Stimulated activated naive CD4-positive, alpha-beta T cell treated with Interleukin-2 at 50 U/mL for 16 hours (primary cell): ENCODE measurements around the gene PAX4.
A peak's percentile ranks its signal among the peaks of the same experiment; 100 is the strongest.

Experiments used
- DNase-seq: peaks from one replicate; lab custom pipeline; 2025; lab: John Stamatoyannopoulos, UW

Gene PAX4, protein sequence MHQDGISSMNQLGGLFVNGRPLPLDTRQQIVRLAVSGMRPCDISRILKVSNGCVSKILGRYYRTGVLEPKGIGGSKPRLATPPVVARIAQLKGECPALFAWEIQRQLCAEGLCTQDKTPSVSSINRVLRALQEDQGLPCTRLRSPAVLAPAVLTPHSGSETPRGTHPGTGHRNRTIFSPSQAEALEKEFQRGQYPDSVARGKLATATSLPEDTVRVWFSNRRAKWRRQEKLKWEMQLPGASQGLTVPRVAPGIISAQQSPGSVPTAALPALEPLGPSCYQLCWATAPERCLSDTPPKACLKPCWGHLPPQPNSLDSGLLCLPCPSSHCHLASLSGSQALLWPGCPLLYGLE

DNA sequence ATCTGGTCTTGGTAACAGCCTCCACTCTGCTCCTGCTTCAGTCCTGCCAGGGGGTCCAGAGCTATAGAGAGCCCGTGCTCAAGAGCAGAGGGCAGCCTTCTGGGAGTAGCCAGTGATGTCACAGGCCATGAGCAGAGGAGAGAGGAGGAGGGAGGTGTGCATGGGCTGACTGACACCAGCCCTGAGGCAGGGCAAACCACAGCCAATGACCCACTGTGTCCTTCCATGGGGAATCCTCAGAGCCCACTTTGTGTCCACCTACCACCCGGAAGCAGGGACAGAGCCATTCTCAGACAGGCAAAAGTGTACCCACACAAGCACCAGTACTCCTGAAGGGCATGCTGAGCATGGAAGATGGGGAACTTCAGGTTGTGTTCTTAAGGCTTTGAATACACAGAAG lies at the start of gene PAX4:
TSS of gene PAX4 (minus strand) at position 101 of the 400 bp plus-strand sequence. CDS start 2,214 bp downstream, outside the sequence.
- DNase-seq, result no peak

DNA sequence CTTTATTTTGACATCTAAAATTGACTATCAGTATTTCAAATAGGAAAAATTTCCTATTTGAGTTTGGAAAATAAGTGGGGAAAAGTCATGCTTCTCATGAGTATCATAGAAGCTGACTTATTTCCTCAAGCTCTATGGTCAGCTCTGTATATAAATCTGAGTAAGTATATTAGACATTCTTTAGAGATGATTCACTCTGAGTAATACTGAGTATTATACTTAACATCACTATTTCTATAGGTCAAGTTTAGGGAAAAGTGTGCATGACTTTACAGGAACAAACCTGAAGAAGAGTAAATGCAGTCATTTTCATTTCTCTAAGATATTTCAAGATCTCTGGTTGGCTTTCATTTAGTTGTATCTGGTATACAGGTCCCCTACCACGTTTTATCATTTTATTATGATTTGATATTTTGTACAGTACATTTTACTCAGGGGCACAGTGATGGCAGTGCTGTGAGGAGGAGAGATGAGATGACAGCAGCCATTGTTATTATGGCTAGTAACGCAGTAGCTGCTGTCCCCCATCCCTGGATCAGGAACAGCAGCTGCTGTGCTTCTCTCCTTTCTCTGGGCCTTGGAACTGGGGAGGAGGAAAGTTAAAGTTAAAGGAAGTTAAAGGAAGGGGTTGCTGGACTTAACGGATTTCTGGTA lies 49.2 kb upstream of the PAX4 start:
- DNase-seq, result no peak

DNA sequence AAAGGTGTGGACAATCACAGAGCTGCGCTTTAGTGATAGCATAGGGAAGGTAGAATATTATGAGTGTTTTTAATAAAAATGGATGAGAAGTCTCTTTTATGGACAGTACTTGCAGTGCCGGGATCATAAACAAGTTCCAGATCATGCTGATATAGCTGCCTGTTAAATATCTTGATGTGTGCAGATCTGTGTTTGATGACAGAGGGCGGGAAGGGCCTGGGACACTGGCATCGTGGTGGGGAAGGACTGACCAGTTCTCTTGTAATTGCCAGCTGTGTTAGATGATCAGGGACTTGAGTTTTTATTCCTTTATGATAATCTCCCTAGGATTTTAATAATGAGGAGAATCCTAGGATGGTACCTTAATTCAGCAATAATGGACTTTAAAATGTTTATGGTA lies 48.7 kb upstream of the PAX4 start:
- DNase-seq, result no peak

DNA sequence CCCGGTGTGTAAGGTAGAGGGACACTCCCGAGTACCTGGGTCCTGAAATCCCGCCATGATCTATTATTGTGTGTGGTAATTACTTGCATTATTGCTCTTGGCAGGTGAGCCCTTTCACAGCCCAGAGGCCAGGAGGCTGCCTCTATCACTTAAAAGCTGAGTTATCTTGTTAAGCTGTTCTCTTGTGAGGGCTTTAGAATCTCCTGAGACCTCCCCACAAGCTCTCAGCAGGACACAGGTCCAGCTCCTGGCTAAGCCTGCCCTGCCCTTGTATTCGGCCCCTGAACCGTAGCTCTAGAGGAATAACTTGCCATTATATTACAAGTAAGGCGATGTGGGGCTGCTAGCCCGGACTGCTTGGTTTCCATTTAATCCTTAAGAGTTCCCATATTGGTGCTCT lies 48.0 kb upstream of the PAX4 start:
- DNase-seq, result no peak

GRCh38 chr7:127658970-127659630 lies 41.2 kb upstream of the PAX4 start:
- DNase-seq, result no peak

DNA sequence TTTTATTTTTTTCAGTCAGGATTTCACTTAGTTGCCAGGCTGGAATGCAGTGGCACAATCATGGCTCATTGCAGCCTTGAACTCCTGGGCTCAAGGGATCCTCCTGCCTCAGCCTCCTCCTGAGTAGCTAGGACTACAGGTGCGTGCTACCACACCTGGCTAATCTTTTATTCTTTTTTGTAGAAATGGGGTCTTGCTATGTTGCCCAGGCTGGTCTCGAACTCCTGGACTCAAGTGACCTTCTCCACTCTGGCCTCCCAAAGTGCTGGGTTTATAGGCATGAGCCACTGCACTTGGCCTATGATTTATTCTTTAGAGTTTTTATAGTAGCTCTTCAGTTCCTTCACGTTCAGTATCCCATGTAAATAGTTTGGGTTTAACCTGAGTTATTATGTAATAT lies 39.6 kb upstream of the PAX4 start:
- DNase-seq, result no peak

GRCh38 chr7:127655720-127656119 lies 37.8 kb upstream of the PAX4 start:
- no peak for DNase-seq

DNA sequence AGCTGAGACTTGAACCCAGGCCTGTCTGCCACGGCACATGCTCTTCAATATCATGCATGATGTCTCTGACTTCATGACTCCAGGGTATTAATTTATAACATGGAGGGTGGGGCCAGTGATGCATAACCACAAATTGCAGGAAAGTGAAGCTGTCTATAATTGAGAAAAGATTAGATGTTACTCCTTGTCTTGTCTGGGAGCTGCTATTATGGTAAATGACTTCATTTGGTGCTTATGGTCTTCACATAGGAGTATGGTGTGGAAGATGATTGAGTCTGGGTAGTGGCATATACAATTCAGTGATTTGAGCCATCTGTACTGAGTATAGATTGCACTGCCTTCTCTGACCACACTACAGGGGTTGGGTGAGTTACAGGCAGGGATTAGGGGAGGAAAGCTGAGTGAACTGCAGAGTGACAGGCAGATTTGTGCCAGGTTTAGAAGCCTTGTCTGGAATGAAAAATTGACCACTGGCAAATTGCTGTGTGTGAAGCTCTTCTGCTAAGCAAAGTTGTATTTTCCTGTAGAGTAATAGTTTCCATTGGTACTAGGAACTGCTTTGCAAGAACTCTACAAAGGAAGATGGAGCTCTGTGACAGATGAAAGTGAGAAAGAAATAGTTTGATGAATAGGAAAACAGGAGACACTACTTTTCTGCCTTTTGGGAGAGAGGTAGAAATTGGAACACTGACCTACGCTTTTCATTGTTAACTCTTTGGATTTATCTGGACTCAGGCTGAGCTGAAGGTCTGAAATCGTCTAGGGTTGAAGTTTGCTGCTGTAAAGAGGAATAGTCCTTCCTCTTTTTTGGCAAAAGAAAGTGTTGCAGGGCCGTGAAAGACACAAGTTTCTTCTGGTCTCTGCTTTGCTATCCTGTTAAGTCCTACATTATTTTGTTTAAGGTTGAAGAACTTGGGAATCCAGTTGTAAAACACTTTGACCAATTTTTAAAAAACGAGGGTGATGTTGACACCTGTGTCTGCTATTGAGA lies 36.8 kb upstream of the PAX4 start:
- no peak for DNase-seq

DNA sequence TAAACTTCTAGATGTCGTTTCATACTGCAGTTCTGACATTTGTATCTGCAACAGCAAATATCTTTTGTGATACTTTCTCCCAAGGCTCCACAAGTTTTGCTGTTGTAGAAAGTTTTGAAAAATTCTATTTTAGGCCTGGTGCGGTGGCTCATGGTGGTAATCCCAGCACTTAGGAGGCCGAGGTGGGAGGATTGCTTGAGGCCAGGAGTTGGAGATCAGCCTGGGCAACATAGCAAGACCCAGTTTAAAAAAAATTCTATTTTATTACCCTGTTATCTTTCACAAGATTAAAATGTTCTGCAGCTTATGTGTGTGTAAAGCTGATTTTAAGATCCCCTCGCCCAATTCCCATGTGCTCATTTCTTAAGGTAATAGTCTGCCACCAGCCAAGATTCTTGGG lies 35.5 kb upstream of the PAX4 start:
- no peak for DNase-seq

GRCh38 chr7:127652333-127653248 lies 34.6 kb upstream of the PAX4 start:
- DNase-seq, result no peak

GRCh38 chr7:127651556-127652332 lies 33.8 kb upstream of the PAX4 start, which contains the start of gene SND1:
Gene SND1 (plus strand): TSS chr7:127652194. CDS start chr7:127652374, 180 bp downstream.
- DNase-seq, result peak; percentile 100

DNA sequence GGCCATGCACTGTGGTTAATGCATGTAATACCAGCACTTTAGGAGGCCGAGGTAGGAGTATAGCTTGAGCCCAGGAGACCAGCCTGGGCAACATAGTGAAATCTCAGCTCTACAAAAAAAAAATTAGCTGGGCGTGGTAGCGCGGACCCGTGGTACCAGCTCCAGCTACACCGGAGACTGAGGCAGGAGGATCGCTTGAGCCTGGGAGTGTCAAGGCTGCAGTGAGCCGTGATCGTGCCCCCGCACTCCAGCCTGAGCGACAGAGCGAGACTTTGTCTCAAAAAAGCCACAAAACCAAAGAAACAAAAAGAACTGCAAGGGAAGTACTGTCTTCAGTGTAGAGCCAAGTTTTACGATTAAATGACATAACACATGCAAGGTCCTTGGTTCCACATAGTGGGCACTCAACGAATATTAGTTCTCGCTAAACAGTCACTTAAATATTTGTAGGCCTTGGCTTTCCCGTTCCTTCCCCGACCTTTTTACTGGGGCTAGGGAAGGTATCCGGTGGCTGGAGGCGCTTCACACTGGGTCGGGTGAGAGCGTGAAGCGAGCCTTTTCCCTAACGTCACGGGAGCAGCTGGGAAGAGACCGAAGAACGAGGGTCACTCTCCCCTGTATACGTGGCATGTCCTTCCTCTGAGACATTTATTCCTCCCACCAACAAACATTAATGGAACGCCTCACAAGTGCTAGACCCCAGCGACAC lies 33.1 kb upstream of the PAX4 start:
- DNase-seq, result no peak

DNA sequence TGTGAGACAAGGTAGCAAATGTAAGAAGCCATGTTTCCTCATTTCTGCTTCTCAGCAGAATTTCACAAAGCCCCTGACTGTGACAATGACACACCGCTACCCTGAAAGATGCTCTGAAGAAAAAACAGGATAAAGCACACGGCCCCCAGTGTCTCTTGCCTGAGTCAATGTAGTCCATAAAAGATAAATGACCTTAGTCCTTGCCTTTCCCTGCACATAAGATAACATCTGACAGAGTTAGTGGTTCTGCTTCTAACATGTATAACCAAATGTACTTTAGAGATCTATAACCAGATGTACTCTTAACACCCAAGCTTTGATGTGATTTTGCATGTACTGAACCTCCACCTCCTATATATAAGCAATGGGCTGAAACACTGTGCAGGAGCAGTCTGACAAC lies 31.0 kb upstream of the PAX4 start:
- DNase-seq, result no peak

GRCh38 chr7:127647636-127648035 lies 29.7 kb upstream of the PAX4 start:
- no peak for DNase-seq

- DNase-seq, result no peak
Observed at GRCh38 chr7:127644484-127644883, 26.5 kb upstream of the PAX4 start.

DNA sequence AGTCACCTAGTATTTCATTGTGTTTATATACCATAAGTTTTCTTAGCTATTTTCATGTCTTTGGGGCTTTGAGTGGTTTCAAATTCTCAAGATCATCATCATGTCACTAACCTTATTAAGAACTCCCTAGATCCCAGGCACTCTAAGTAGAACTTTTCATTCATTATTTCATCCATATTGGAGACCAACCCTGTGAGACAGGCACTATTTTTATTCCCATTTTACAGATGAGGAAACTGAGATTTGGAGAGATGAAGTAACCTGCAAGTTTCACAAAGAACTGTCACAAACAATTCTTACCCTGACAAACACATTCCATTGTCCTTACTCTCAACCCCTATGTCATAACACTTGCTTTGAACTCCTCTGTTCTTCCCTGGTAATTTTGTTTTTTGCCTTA lies 20.3 kb upstream of the PAX4 start:
- no peak for DNase-seq

DNA sequence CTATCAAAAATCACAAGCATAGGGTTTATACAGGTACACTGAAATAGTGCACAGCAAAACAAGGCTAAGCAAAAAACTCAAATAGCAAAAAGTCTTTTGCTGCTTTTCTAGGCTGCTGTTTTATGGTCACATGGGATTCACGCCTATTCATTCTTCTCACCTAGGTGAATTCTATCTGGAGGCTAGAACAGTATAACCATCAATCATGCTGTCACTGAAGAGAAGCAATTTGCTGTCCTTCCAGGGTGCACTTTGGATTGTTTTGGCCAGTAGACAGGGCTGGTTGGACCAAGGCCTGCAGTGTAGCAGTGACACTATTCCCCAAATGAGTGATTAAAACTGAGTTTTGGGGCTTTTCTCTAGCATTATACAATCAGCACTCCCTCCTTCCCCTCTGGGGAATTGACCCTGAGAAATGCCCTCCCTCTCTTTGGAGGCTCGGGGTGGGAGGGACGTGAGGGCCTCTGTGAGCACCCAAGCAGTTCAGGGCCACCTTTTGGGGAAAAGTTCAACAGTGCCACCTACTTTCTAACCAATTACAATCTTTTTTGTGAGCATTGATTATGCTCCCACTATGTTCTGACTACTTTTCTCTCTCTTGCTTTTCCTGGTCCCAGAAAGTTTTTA lies 17.8 kb upstream of the PAX4 start:
- no peak for DNase-seq

DNA sequence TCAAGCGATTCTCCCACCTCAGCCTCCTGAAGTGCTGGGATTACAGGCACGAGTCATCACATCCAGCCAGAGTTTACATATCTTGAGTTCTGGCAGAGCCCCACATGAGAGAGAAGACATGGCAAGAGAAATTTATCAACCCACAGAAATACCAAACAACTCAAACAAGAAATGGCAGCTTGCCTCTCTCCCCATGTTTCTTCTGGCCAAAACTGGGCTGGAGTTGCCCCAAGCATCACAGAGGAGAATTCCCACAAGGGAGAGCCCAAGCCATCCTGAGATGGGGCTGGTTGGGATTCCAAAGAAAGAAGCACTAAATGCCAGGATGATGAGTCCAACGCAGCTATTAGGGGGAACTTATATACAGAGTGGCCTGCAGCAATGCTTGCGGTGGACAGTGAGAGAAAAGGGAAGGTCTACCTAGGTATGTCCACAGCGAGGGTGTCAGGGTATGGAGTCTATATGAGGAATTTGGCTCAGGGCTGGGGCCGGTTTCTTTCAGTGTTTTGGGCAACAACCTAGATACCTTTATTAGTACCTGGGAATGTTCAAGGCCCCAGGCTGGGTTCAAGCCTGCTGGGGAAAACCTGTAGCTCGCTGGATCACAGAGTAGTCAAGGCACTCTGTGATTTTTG lies 14.5 kb upstream of the PAX4 start:
- DNase-seq, result no peak
